ENCODE results near the gene CLIP1.
"Not testable (repeated sequence)": the region's sequence is repeated elsewhere in the genome, so short reads cannot be mapped to it uniquely, and the experiment has no call there.

The CLIP1 gene

GRCh38 chr12:122381021-122381420, 41.4 kb downstream of the CLIP1 start:
- H3K4me3 ChIP-seq (ENCODE audit: low read depth, low read length) = no peak overlapping the region
- TF ChIP-seq CTCF (IDR thresholded peaks at IDR 0.05; ENCODE audit: borderline replicate concordance, insufficient read depth, low read depth, low read length) = no peak

GRCh38 chr12:122376751-122377150, 45.7 kb downstream of the CLIP1 start:
- H3K4me3 ChIP-seq (ENCODE audit: low read depth, low read length) = not testable (repeated sequence)

- no peak for TF ChIP-seq CTCF (IDR thresholded peaks at IDR 0.05; ENCODE audit: borderline replicate concordance, insufficient read depth, low read depth, low read length)
- no peak overlapping the region for H3K4me3 ChIP-seq (ENCODE audit: low read depth, low read length)
Measured at GRCh38 chr12:122374707-122375106, 47.8 kb downstream of the CLIP1 start.

GRCh38 chr12:122371475-122372045, 50.9 kb downstream of the CLIP1 start:
- H3K4me3 ChIP-seq (ENCODE audit: low read depth, low read length) = no peak overlapping the region
- no peak for TF ChIP-seq CTCF (IDR thresholded peaks at IDR 0.05; ENCODE audit: borderline replicate concordance, insufficient read depth, low read depth, low read length)

GRCh38 chr12:122368361-122369073, 54.0 kb downstream of the CLIP1 start:
- no peak overlapping the region for H3K4me3 ChIP-seq (ENCODE audit: low read depth, low read length)
- no peak for TF ChIP-seq CTCF (IDR thresholded peaks at IDR 0.05; ENCODE audit: borderline replicate concordance, insufficient read depth, low read depth, low read length)

GRCh38 chr12:122367632-122368031, 54.8 kb downstream of the CLIP1 start:
- not testable (repeated sequence) for H3K4me3 ChIP-seq (ENCODE audit: low read depth, low read length)

- TF ChIP-seq CTCF (IDR thresholded peaks at IDR 0.05; ENCODE audit: borderline replicate concordance, insufficient read depth, low read depth, low read length) = no peak
- H3K4me3 ChIP-seq (ENCODE audit: low read depth, low read length) = no peak overlapping the region
Measured at GRCh38 chr12:122366685-122367475, 55.6 kb downstream of the CLIP1 start.

GRCh38 chr12:122365226-122365625, 57.2 kb downstream of the CLIP1 start:
- H3K4me3 ChIP-seq (ENCODE audit: low read depth, low read length) = not testable (repeated sequence)

Measured in GM12875 (cell line).